ENCODE measurements around the gene MTERF4.

The MTERF4 gene

GRCh38 chr2:241049739-241050623, 52.1 kb downstream of the MTERF4 start:
- DNase-seq = no peak

GRCh38 chr2:241048949-241049343, 53.1 kb downstream of the MTERF4 start:
- no peak for DNase-seq

- no peak for DNase-seq
Measured at GRCh38 chr2:241048149-241048948, 53.7 kb downstream of the MTERF4 start.

GRCh38 chr2:241047253-241048010, 54.7 kb downstream of the MTERF4 start:
- DNase-seq = no peak

Data from T-helper 2 cell (primary cell).